BE2C (cell line): ENCODE measurements around the gene CAMK1D.

Experiments used
- DNase-seq: peaks from one replicate; pipeline ENCODE4 v3.0.0-alpha.2; 2020
- H3K27me3 ChIP-seq: fragments of 250-450 bp; sonication (Bioruptor Pico); 2 replicates; pipeline ENCODE4 v1.5.1; 2020; ENCODE audit warnings: mild to moderate bottlenecking
- H3K36me3 ChIP-seq: fragments of 250-450 bp; sonication (Bioruptor Pico); 2 replicates; pipeline ENCODE4 v1.5.1; 2020; ENCODE audit warnings: mild to moderate bottlenecking
- H3K4me1 ChIP-seq: fragments of 250-450 bp; sonication (Bioruptor Pico); 2 replicates; pipeline ENCODE4 v1.5.1; 2020
- H3K4me3 ChIP-seq: 2 replicates; pipeline ENCODE4 v1.5.1; 2011; ENCODE audit warnings: low read depth, low read length
- H3K9me3 ChIP-seq: fragments of 250-450 bp; sonication (Bioruptor Pico); 2 replicates; pipeline ENCODE4 v1.5.1; 2020
- TF ChIP-seq, protein P1 (sequence below): IDR thresholded peaks from 2 replicates; pipeline ENCODE4 v1.5.1; 2012; ENCODE audit warnings: mild to moderate bottlenecking, low read depth, low read length

The CAMK1D gene

GRCh38 chr10:12400266-12400931, 51.1 kb downstream of the CAMK1D start:
- H3K4me3 ChIP-seq = no peak overlapping the region
- no peaks in the 10 kb centered on the region for H3K4me1 ChIP-seq
- TF ChIP-seq, protein P1, sequence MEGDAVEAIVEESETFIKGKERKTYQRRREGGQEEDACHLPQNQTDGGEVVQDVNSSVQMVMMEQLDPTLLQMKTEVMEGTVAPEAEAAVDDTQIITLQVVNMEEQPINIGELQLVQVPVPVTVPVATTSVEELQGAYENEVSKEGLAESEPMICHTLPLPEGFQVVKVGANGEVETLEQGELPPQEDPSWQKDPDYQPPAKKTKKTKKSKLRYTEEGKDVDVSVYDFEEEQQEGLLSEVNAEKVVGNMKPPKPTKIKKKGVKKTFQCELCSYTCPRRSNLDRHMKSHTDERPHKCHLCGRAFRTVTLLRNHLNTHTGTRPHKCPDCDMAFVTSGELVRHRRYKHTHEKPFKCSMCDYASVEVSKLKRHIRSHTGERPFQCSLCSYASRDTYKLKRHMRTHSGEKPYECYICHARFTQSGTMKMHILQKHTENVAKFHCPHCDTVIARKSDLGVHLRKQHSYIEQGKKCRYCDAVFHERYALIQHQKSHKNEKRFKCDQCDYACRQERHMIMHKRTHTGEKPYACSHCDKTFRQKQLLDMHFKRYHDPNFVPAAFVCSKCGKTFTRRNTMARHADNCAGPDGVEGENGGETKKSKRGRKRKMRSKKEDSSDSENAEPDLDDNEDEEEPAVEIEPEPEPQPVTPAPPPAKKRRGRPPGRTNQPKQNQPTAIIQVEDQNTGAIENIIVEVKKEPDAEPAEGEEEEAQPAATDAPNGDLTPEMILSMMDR = no peak
- no peaks in the 10 kb centered on the region for H3K27me3 ChIP-seq
- no peaks in the 10 kb centered on the region for H3K9me3 ChIP-seq
- DNase-seq = no peak
- no peaks in the 10 kb centered on the region for H3K36me3 ChIP-seq

GRCh38 chr10:12401466-12401865, 52.1 kb downstream of the CAMK1D start:
- DNase-seq = no peak
- Histone ChIP-seq H3K4me3 (no peak overlapping the region), H3K27me3 (no peaks in the 10 kb centered on the region), H3K9me3 (no peaks in the 10 kb centered on the region), H3K36me3 (no peaks in the 10 kb centered on the region), H3K4me1 (no peaks in the 10 kb centered on the region)
- TF ChIP-seq, protein P1 = no peak

- no peak overlapping the region for H3K4me3 ChIP-seq
- H3K4me1 ChIP-seq = no peaks in the 10 kb centered on the region
- DNase-seq = no peak
- H3K27me3 ChIP-seq = no peaks in the 10 kb centered on the region
- no peaks in the 10 kb centered on the region for H3K9me3 ChIP-seq
- TF ChIP-seq, protein P1 = no peak
- H3K36me3 ChIP-seq = no peaks in the 10 kb centered on the region
Measured at GRCh38 chr10:12403119-12403518, 53.8 kb downstream of the CAMK1D start.

DNA sequence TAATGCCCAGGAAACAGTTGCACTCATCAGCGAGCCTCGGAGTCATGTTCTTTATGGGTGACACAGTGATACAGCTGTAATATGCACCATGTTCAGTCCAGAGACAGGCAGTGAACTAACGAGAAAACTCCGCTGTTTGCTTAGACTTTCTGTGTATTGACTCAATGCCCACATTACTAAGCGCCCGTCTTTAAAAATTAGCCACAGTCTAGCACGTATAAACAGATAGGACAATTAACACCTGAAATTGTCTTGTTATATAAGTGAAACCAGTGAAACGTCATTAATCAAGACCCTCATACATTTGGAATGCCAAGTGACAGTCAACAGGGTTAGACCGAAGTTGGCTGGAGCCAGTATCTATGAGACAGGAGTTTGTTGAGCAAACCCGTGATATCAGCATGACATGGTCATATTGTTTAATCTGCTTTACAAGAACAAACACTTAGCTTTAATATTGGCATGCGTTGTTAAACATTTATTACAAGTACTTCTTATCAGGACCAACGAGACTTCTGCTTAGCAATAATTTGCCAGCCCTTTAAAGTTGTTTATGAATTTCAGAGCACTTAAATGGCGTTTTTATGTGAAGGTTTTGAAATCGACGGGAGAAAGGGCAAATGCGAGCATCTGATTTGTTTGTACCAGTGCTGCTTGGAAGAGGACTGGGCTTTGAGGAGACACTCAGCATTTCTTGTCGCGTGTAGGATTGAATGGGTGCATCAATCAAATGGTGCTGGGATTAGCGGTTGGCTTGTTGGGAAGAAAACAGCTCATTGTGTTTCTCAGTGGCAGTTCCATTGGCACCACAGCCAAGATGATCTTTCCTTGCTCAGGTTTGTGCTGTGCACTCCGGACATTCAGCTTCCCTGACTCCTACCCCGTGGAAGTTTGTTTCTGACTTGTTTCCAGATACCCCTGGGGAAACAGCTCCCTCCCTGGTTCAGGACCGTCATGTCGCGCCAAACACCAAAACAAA, 56.3 kb downstream of the CAMK1D start:
- Histone ChIP-seq H3K4me1 (no peaks in the 10 kb centered on the region), H3K9me3 (no peaks in the 10 kb centered on the region), H3K27me3 (no peaks in the 10 kb centered on the region), H3K36me3 (no peaks in the 10 kb centered on the region), H3K4me3 (no peak overlapping the region)
- no peak for DNase-seq
- TF ChIP-seq, protein P1 = no peak

- no peaks in the 10 kb centered on the region for H3K36me3 ChIP-seq
- no peak overlapping the region for H3K4me3 ChIP-seq
- no peaks in the 10 kb centered on the region for H3K27me3 ChIP-seq
- no peaks in the 10 kb centered on the region for H3K4me1 ChIP-seq
- DNase-seq = no peak
- TF ChIP-seq, protein P1 = no peak
- H3K9me3 ChIP-seq = no peaks in the 10 kb centered on the region
Measured at GRCh38 chr10:12406764-12407400, 57.5 kb downstream of the CAMK1D start.
